Activated T-helper 1 cell treated with Interleukin-2 at 50 U/mL for 16 hours (primary cell): Measurements from ENCODE around the gene NOTCH4.
A peak's percentile ranks its signal among the peaks of the same experiment; 100 is the strongest.
"Not testable (repeated sequence)": the region's sequence is repeated elsewhere in the genome, so short reads cannot be mapped to it uniquely, and the experiment has no call there.

ENCODE experiments used
- DNase-seq: peaks from one replicate; pipeline ENCODE4 v3.0.0-alpha.2; 2020; ENCODE audit warnings: low read depth

Gene NOTCH4

GRCh38 chr6:32218167-32218566 lies 5.7 kb downstream of the NOTCH4 start:
- DNase-seq: no peak

GRCh38 chr6:32216998-32217397 lies 6.9 kb downstream of the NOTCH4 start:
- DNase-seq: no peak

GRCh38 chr6:32216285-32216684 lies 7.6 kb downstream of the NOTCH4 start:
- no peak for DNase-seq

GRCh38 chr6:32215617-32216016 lies 8.2 kb downstream of the NOTCH4 start:
- no peak for DNase-seq

GRCh38 chr6:32214126-32214525 lies 9.7 kb downstream of the NOTCH4 start:
- no peak for DNase-seq

- DNase-seq: no peak
Measured at GRCh38 chr6:32213649-32214048, 10.2 kb downstream of the NOTCH4 start.

- no peak for DNase-seq
Measured at GRCh38 chr6:32212076-32212760, 11.6 kb downstream of the NOTCH4 start.

GRCh38 chr6:32211432-32211831 lies 12.4 kb downstream of the NOTCH4 start:
- not testable (repeated sequence) for DNase-seq

- no peak for DNase-seq
Measured at GRCh38 chr6:32210191-32210601, 13.7 kb downstream of the NOTCH4 start.

GRCh38 chr6:32208996-32209395 lies 14.9 kb downstream of the NOTCH4 start:
- no peak for DNase-seq

GRCh38 chr6:32204268-32204715 lies 19.6 kb downstream of the NOTCH4 start:
- no peak for DNase-seq

- no peak for DNase-seq
Measured at GRCh38 chr6:32203426-32204267, 20.2 kb downstream of the NOTCH4 start.

GRCh38 chr6:32202186-32202585 lies 21.7 kb downstream of the NOTCH4 start:
- DNase-seq: no peak

GRCh38 chr6:32200711-32201475 lies 23.0 kb downstream of the NOTCH4 start:
- DNase-seq: no peak

GRCh38 chr6:32198866-32199265 lies 25.0 kb downstream of the NOTCH4 start:
- DNase-seq: no peak

GRCh38 chr6:32198345-32198696 lies 25.5 kb downstream of the NOTCH4 start:
- DNase-seq: no peak

GRCh38 chr6:32196682-32197616 lies 26.9 kb downstream of the NOTCH4 start:
- no peak for DNase-seq

- DNase-seq: no peak
Measured at GRCh38 chr6:32195902-32196681, 27.8 kb downstream of the NOTCH4 start.

GRCh38 chr6:32195652-32195901 lies 28.3 kb downstream of the NOTCH4 start:
- peak; percentile 100 for DNase-seq

- DNase-seq: no peak
Measured at GRCh38 chr6:32194825-32195651, 28.8 kb downstream of the NOTCH4 start.
